ENCODE measurements around the gene THSD4. TPM values are rescaled to one million over a fixed set of nuclear protein-coding genes. Genes with fewer than 3 reads are reported as not detected.

THSD4 gene
- total RNA-seq, 3 donors from 2014 or later: 18.3 to 46.2 (median 27.1) TPM

- TF ChIP-seq, protein P1, sequence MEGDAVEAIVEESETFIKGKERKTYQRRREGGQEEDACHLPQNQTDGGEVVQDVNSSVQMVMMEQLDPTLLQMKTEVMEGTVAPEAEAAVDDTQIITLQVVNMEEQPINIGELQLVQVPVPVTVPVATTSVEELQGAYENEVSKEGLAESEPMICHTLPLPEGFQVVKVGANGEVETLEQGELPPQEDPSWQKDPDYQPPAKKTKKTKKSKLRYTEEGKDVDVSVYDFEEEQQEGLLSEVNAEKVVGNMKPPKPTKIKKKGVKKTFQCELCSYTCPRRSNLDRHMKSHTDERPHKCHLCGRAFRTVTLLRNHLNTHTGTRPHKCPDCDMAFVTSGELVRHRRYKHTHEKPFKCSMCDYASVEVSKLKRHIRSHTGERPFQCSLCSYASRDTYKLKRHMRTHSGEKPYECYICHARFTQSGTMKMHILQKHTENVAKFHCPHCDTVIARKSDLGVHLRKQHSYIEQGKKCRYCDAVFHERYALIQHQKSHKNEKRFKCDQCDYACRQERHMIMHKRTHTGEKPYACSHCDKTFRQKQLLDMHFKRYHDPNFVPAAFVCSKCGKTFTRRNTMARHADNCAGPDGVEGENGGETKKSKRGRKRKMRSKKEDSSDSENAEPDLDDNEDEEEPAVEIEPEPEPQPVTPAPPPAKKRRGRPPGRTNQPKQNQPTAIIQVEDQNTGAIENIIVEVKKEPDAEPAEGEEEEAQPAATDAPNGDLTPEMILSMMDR (IDR thresholded peaks at IDR 0.05): no peak
- intact Hi-C loops (cut with DNase I, micrococcal nuclease): no loop called here
- Histone ChIP-seq H3K9me3 (no peaks in the 10 kb centered on the region), H3K4me3 (no peak overlapping the region), H3K4me1 (ENCODE audit: low read depth) (no peaks in the 10 kb centered on the region), H3K36me3 (ENCODE audit: low read depth) (no peaks in the 10 kb centered on the region)
- DNase-seq: no peak
- ATAC-seq: no peak
Observed at GRCh38 chr15:71226536-71227455, 111.5 kb downstream of the THSD4 start.

GRCh38 chr15:71228403-71228802 is 113.1 kb downstream of the THSD4 start:
- TF ChIP-seq, protein P1 (IDR thresholded peaks at IDR 0.05): no peak
- no peak overlapping the region for H3K4me3 ChIP-seq
- H3K36me3 ChIP-seq (ENCODE audit: low read depth): no peaks in the 10 kb centered on the region
- H3K9me3 ChIP-seq: no peaks in the 10 kb centered on the region
- DNase-seq: no peak
- intact Hi-C loops (cut with DNase I, micrococcal nuclease): no loop called here
- no peaks in the 10 kb centered on the region for H3K4me1 ChIP-seq (ENCODE audit: low read depth)
- ATAC-seq: no peak

- ATAC-seq (no peak), DNase-seq (no peak)
- Histone ChIP-seq H3K9me3 (no peaks in the 10 kb centered on the region), H3K4me3 (no peak overlapping the region), H3K36me3 (ENCODE audit: low read depth) (no peaks in the 10 kb centered on the region), H3K4me1 (ENCODE audit: low read depth) (no peaks in the 10 kb centered on the region)
- intact Hi-C loops (cut with DNase I, micrococcal nuclease): no loop called here
- TF ChIP-seq, protein P1 (IDR thresholded peaks at IDR 0.05): no peak
Observed at GRCh38 chr15:71230303-71230702, 115.0 kb downstream of the THSD4 start.

GRCh38 chr15:71231758-71232157 is 116.5 kb downstream of the THSD4 start:
- no peak overlapping the region for H3K4me3 ChIP-seq
- ATAC-seq: no peak
- H3K36me3 ChIP-seq (ENCODE audit: low read depth): no peaks in the 10 kb centered on the region
- H3K4me1 ChIP-seq (ENCODE audit: low read depth): no peaks in the 10 kb centered on the region
- intact Hi-C loops (cut with DNase I, micrococcal nuclease): no loop called here
- no peaks in the 10 kb centered on the region for H3K9me3 ChIP-seq
- TF ChIP-seq, protein P1 (IDR thresholded peaks at IDR 0.05): no peak
- DNase-seq: no peak

DNA sequence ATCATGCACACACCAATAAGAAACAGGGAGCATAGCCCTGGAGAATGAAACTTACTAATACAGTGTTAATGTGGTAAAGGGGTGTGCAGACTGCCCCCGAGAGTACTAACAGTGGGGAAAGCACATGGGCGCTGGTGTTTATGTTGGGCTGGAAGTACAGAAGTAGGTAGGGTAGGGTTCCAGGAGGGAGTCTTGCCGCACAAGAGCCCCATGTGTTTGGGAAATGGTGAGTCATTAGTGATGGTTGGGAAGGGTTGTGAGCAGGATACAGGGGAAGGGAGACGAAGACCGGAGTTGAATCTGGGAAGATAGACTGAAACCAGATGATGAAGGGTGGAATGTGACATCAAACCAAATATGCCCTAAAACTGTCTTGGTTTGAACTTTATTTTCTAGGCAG is 117.1 kb downstream of the THSD4 start:
- no peaks in the 10 kb centered on the region for H3K9me3 ChIP-seq
- no peaks in the 10 kb centered on the region for H3K4me1 ChIP-seq (ENCODE audit: low read depth)
- ATAC-seq (no peak), DNase-seq (no peak)
- intact Hi-C loops (cut with DNase I, micrococcal nuclease): no loop called here
- H3K4me3 ChIP-seq: no peak overlapping the region
- TF ChIP-seq, protein P1 (IDR thresholded peaks at IDR 0.05): no peak
- H3K36me3 ChIP-seq (ENCODE audit: low read depth): no peaks in the 10 kb centered on the region

All from mucosa of descending colon (tissue), 3 donors.